Activated CD4-positive, alpha-beta T cell treated with anti-CD3 and anti-CD28 coated beads, Interleukin-10, Interleukin-2, amounts not matched to agents 100 ng/mL and 50 ng/mL, durations not matched to agents 16 hours and 8 hours (primary cell): ENCODE results near the gene CORO2B.

Source experiments
- DNase-seq: peaks from one replicate; pipeline ENCODE4 v3.0.0-alpha.2; 2020

CORO2B gene

GRCh38 chr15:68578980-68579935, at the start of gene CORO2B:
Gene CORO2B, plus strand, starts transcription at chr15:68578993. Its CDS starts 270 bp downstream, at chr15:68579263.
- no peak for DNase-seq

GRCh38 chr15:68531387-68532179, 47.2 kb upstream of the CORO2B start:
- DNase-seq = no peak

GRCh38 chr15:68536331-68537095, 42.3 kb upstream of the CORO2B start:
- no peak for DNase-seq

GRCh38 chr15:68537097-68537496, 41.7 kb upstream of the CORO2B start:
- DNase-seq = no peak

- no peak for DNase-seq
These were observed 41.3 kb upstream of the CORO2B start for GRCh38 chr15:68537506-68537905.

- DNase-seq = no peak
These were observed 40.5 kb upstream of the CORO2B start for GRCh38 chr15:68538311-68538710.

- no peak for DNase-seq
These were observed 37.0 kb upstream of the CORO2B start for GRCh38 chr15:68541743-68542142.

- DNase-seq = no peak
These were observed 36.4 kb upstream of the CORO2B start for GRCh38 chr15:68542348-68542747.

GRCh38 chr15:68542771-68543164, 36.0 kb upstream of the CORO2B start:
- DNase-seq = no peak

GRCh38 chr15:68543165-68544008, 35.4 kb upstream of the CORO2B start:
- DNase-seq = no peak

GRCh38 chr15:68546318-68546717, 32.5 kb upstream of the CORO2B start:
- DNase-seq = no peak

- DNase-seq = peak; percentile 66
These were observed 30.4 kb upstream of the CORO2B start for GRCh38 chr15:68548364-68548763.

- no peak for DNase-seq
These were observed 28.8 kb upstream of the CORO2B start for GRCh38 chr15:68550004-68550403.

- peak; percentile 71 for DNase-seq
These were observed 28.1 kb upstream of the CORO2B start for GRCh38 chr15:68550498-68551295.

GRCh38 chr15:68551296-68551635, 27.5 kb upstream of the CORO2B start:
- no peak for DNase-seq

GRCh38 chr15:68552344-68552743, 26.4 kb upstream of the CORO2B start:
- DNase-seq = no peak

GRCh38 chr15:68552773-68553172, 26.0 kb upstream of the CORO2B start:
- no peak for DNase-seq

- DNase-seq = no peak
These were observed 25.3 kb upstream of the CORO2B start for GRCh38 chr15:68553314-68553993.

- peak; percentile 74 for DNase-seq
These were observed 24.6 kb upstream of the CORO2B start for GRCh38 chr15:68553994-68554720.
